OCI-LY7 (cell line): ENCODE results near the gene CHD9NB. TPM values are rescaled to one million over a fixed set of nuclear protein-coding genes. Genes with fewer than 3 reads are reported as not detected.

Experiments
- BruUV-seq: library from RNA; stranded (reverse); fragments of 400-500 nt; replicated peaks from 2 replicates; lab custom pipeline; 2021; lab: Mats Ljungman, UMichigan
- CTCF ChIA-PET: fragments of 300-600 bp; sonication (Branson Sonifier 250); formaldehyde crosslinking; loops from one replicate; lab custom pipeline; 2022; ENCODE audit warnings: antibody characterized with exemption; ENCODE audit not compliant: unreplicated experiment; lab: Charles Lee
- POLR2A ChIA-PET: fragments of 300-600 bp; sonication (Branson Sonifier 250); formaldehyde crosslinking; loops from one replicate; lab custom pipeline; 2022; ENCODE audit warnings: antibody characterized with exemption; lab: Charles Lee
- DNase-seq: peaks from one replicate; pipeline ENCODE4 v3.0.0-alpha.2; 2015; ENCODE audit warnings: low spot score
- H2AFZ ChIP-seq: fragments of 200-600 bp; sonication (generic), shearing (Covaris generic); 2 replicates; pipeline ENCODE4 v1.6.1; 2014; ENCODE audit warnings: mild to moderate bottlenecking, antibody characterized with exemption, low read length, moderate library complexity
- H3K27ac ChIP-seq: fragments of 200-600 bp; sonication (generic); 2 replicates; pipeline ENCODE4 v1.5.1; 2014; ENCODE audit warnings: mixed run types, low read depth, mild to moderate bottlenecking, moderate library complexity, low read length, inconsistent platforms; ENCODE audit not compliant: poor library complexity, severe bottlenecking
- H3K36me3 ChIP-seq: fragments of 200-600 bp; sonication (generic); 2 replicates; pipeline ENCODE4 v1.6.1; 2014; ENCODE audit warnings: mild to moderate bottlenecking, antibody characterized with exemption, low read length, moderate library complexity, mixed read lengths; ENCODE audit not compliant: insufficient read depth
- H3K4me1 ChIP-seq: fragments of 200-600 bp; sonication (generic); 2 replicates; pipeline ENCODE4 v1.5.1; 2014; ENCODE audit warnings: mild to moderate bottlenecking, low read length; ENCODE audit not compliant: insufficient read depth, poor library complexity, severe bottlenecking
- H3K4me2 ChIP-seq: fragments of 200-600 bp; sonication (generic); 2 replicates; pipeline ENCODE4 v1.6.1; 2014; ENCODE audit warnings: mild to moderate bottlenecking, low read length
- H3K4me3 ChIP-seq: fragments of 200-600 bp; sonication (generic); 2 replicates; pipeline ENCODE4 v1.5.1; 2014; ENCODE audit warnings: mild to moderate bottlenecking, low read depth, low read length; ENCODE audit not compliant: poor library complexity, severe bottlenecking
- H3K79me2 ChIP-seq: fragments of 200-600 bp; sonication (generic); 2 replicates; pipeline ENCODE4 v1.6.1; 2016; ENCODE audit warnings: low read depth, mild to moderate bottlenecking, low read length, moderate library complexity, mixed read lengths; ENCODE audit not compliant: insufficient read depth
- H3K9me2 ChIP-seq: fragments of 200-600 bp; sonication (generic); 2 replicates; pipeline ENCODE4 v1.6.1; 2016; ENCODE audit warnings: mild to moderate bottlenecking, low read length, mixed read lengths; ENCODE audit not compliant: insufficient read depth
- H3K9me3 ChIP-seq: fragments of 200-600 bp; sonication (generic); 2 replicates; pipeline ENCODE4 v1.6.1; 2014; ENCODE audit warnings: mild to moderate bottlenecking, mixed run types, low read length, mixed read lengths
- H4K20me1 ChIP-seq: fragments of 200-600 bp; sonication (generic); 2 replicates; pipeline ENCODE4 v1.6.1; 2014; ENCODE audit warnings: mild to moderate bottlenecking, antibody characterized with exemption, low read length, moderate library complexity, mixed read lengths; ENCODE audit not compliant: insufficient read depth
- CTCF ChIP-seq: fragments of 200-600 bp; sonication (generic); conservative IDR thresholded peaks from 2 replicates; pipeline ENCODE4 v1.5.1; 2014; ENCODE audit warnings: mild to moderate bottlenecking, antibody characterized with exemption, low read length, moderate library complexity, mixed read lengths
- EZH2phosphoT487 ChIP-seq: fragments of 200-600 bp; sonication (generic); IDR thresholded peaks from 2 replicates; pipeline ENCODE4 v1.6.1; 2018; ENCODE audit warnings: low read depth, borderline replicate concordance, mild to moderate bottlenecking, mixed run types, antibody characterized with exemption, low read length, moderate library complexity, mixed read lengths
- intact Hi-C: fragments of 100-400 bp; cut with micrococcal nuclease; formaldehyde crosslinking; loops from one replicate; pipeline ENCODE4 v1.10.0; 2022; ENCODE audit not compliant: unreplicated experiment
- total RNA-seq, 2 experiments: library from RNA; depleted of rRNA in 1 of 2; stranded (reverse); fragments of >200 nt in 1 of 2; shearing (Covaris generic) in 1 of 2; gene quantifications; 2 replicates each; pipeline ENCODE4 v1.2.3, GENCODE V29; 2014 to 2022

The CHD9NB gene
- total RNA-seq, 2 experiments from 2014 or later, result not detected

- no TSS peak for BruUV-seq
- peaks cover 23% of the 10 kb centered on the region; the same call in 1 of the 2 replicates for H3K36me3 ChIP-seq
- CTCF ChIA-PET, result interaction anchor here (0.6 to 1.9 kb wide), 4 partner anchors 16 to 38 kb away, joined by 3 to 6 read pairs (median 3); no protein-coding TSS in a partner anchor
- peak overlapping the region; percentile 57 for H3K4me2 ChIP-seq
- POLR2A ChIA-PET, result interaction anchor here (0.6 to 1.9 kb wide), 7 partner anchors 8 to 373 kb away, joined by 3 to 9 read pairs (median 6); no protein-coding TSS in a partner anchor
- H2AFZ ChIP-seq, result no peak overlapping the region
- no peak for DNase-seq
- no peaks in the 10 kb centered on the region for H3K9me3 ChIP-seq
- H3K79me2 ChIP-seq, result peaks cover 94% of the 10 kb centered on the region
- H3K4me3 ChIP-seq, result no peak overlapping the region
- intact Hi-C loops, result loop anchor here (10.0 kb wide), 1 partner anchor 1861 kb away; no protein-coding TSS in a partner anchor
- H3K27ac ChIP-seq, result peak overlapping the region; percentile 94
- peaks cover 100% of the 10 kb centered on the region for H3K4me1 ChIP-seq
- TF ChIP-seq EZH2phosphoT487, result no peak
- H3K9me2 ChIP-seq, result no peaks in the 10 kb centered on the region
- H4K20me1 ChIP-seq, result no peaks in the 10 kb centered on the region
These were observed 11.4 kb upstream of the CHD9NB start for GRCh38 chr16:53064081-53064578.

- intact Hi-C loops, result loop anchor here (1.0 to 10.0 kb wide), 2 partner anchors 38 to 1863 kb away; no protein-coding TSS in a partner anchor
- peak overlapping the region; percentile 53 for H3K4me3 ChIP-seq
- H3K79me2 ChIP-seq, result peaks cover 94% of the 10 kb centered on the region
These were observed 9.0 kb upstream of the CHD9NB start for GRCh38 chr16:53061701-53062159.

GRCh38 chr16:53061256-53061655 lies 8.6 kb upstream of the CHD9NB start:
- Histone ChIP-seq H3K4me1 (peaks cover 100% of the 10 kb centered on the region), H3K4me3 (peak overlapping the region; percentile 53), H3K27ac (peak overlapping the region; percentile 92), H3K36me3 (peaks cover 7% of the 10 kb centered on the region; the same call in 1 of the 2 replicates), H3K4me2 (peak overlapping the region; percentile 89), H3K9me2 (no peaks in the 10 kb centered on the region), H3K9me3 (no peaks in the 10 kb centered on the region), H4K20me1 (no peaks in the 10 kb centered on the region), H3K79me2 (peaks cover 94% of the 10 kb centered on the region), H2AFZ (no peak overlapping the region)
- ChIA-PET CTCF (no interaction called here), POLR2A (interaction anchor here (0.6 to 2.5 kb wide), 8 partner anchors 11 to 516 kb away, joined by 3 to 18 read pairs (median 4); no protein-coding TSS in a partner anchor)
- intact Hi-C loops, result loop anchor here (1.0 to 10.0 kb wide), 2 partner anchors 38 to 1864 kb away; no protein-coding TSS in a partner anchor
- TF ChIP-seq CTCF (no peak), EZH2phosphoT487 (no peak)
- no TSS peak for BruUV-seq
- no peak for DNase-seq

More at GRCh38 chr16:53061701-53062159, 9.0 kb upstream of the CHD9NB start:
- peak; percentile 87 for DNase-seq
- Histone ChIP-seq H3K9me2 (no peaks in the 10 kb centered on the region), H2AFZ (no peak overlapping the region), H4K20me1 (no peaks in the 10 kb centered on the region), H3K9me3 (no peaks in the 10 kb centered on the region), H3K4me2 (peak overlapping the region; percentile 89), H3K36me3 (peaks cover 11% of the 10 kb centered on the region; the same call in 1 of the 2 replicates), H3K4me1 (peaks cover 100% of the 10 kb centered on the region), H3K27ac (peak overlapping the region; percentile 92)
- TF ChIP-seq CTCF, result peak; percentile 44
- TF ChIP-seq EZH2phosphoT487, result no peak
- ChIA-PET CTCF (no interaction called here), POLR2A (interaction anchor here (0.6 to 2.5 kb wide), 6 partner anchors 9 to 76 kb away, joined by 3 to 18 read pairs (median 3); no protein-coding TSS in a partner anchor)
- BruUV-seq, result no TSS peak
